ENCODE data around the gene XIRP2. TPM values are rescaled to one million over a fixed set of nuclear protein-coding genes. Genes with fewer than 3 reads are reported as not detected.

Gene XIRP2
- total and polyA plus RNA-seq, 10 of the 15 experiments (the other 5 are each of a cell fraction or from before 2014, with no cell fraction given) = 0.03 TPM; not detected in 9

- TF ChIP-seq BHLHE40 (IDR thresholded peaks at IDR 0.05; ENCODE audit: borderline replicate concordance in 1 of 2, low read depth in 2 of 2, low read length in 1 of 2) (no peak), SUZ12 (IDR thresholded peaks at IDR 0.05; ENCODE audit: unreplicated experiment) (no peak), CBX5 (IDR thresholded peaks at IDR 0.05; ENCODE audit: low read depth) (no peak), NFYB (IDR thresholded peaks at IDR 0.05; ENCODE audit: insufficient read depth, low read depth, low read length) (no peak), RAD21 (IDR thresholded peaks at IDR 0.05; ENCODE audit: insufficient read depth, low read depth, low read length) (no peak), ZNF207 (IDR thresholded peaks at IDR 0.05; ENCODE audit: borderline replicate concordance) (no peak), MEF2A (IDR thresholded peaks at IDR 0.05; ENCODE audit: insufficient read depth, low read depth, low read length) (no peak), RCOR1 (conservative IDR thresholded peaks at IDR 0.05; ENCODE audit: low read depth, low read length) (no peak), BACH1 (IDR thresholded peaks at IDR 0.05; ENCODE audit: borderline replicate concordance) (no peak), SMC3 (IDR thresholded peaks at IDR 0.05; ENCODE audit: borderline replicate concordance, low read length) (no peak), USF1 (IDR thresholded peaks at IDR 0.05; ENCODE audit: borderline replicate concordance, extremely low read length, insufficient read depth, low read depth, low read length) (no peak), HDAC2 (IDR thresholded peaks at IDR 0.05) (no peak)
These were observed 72.5 kb downstream of the XIRP2 start (continued) for GRCh38 chr2:166960702-166961270.

- no peak overlapping the region for H3K9ac ChIP-seq (ENCODE audit: control insufficient read depth, insufficient read depth, low read length)
- 78% methylated on average over 1 of the region's 1 CpG for WGBS (ENCODE audit: insufficient coverage, insufficient replicate concordance, low lambda C conversion rate, missing lambda C conversion rate)
- RAD21 ChIA-PET (ENCODE audit: unreplicated experiment) = no interaction called here
- no peak overlapping the region for H3K27ac ChIP-seq (ENCODE audit: control insufficient read depth, insufficient read depth)
- no peak for ATAC-seq
- no peak overlapping the region for H3K4me2 ChIP-seq (ENCODE audit: control insufficient read depth, insufficient read depth)
- no peaks in the 10 kb centered on the region for H3K27me3 ChIP-seq (replicated peaks in 1 of 2; ENCODE audit: control insufficient read depth in 2 of 2, insufficient read depth in 2 of 2, low read length in 1 of 2)
- no peaks in the 10 kb centered on the region for H3K36me3 ChIP-seq (ENCODE audit: control insufficient read depth in 2 of 2, insufficient read depth in 2 of 2, low read length in 1 of 2)
- SMC1A ChIA-PET (ENCODE audit: uncharacterized antibody, unreplicated experiment) = interaction anchor here (0.6 to 1.0 kb wide), 2 partner anchors 11 to 238 kb away, joined by 3 read pairs; no protein-coding TSS in a partner anchor
- H2AFZ ChIP-seq (ENCODE audit: control insufficient read depth, low read depth, low read length) = no peak overlapping the region
- in situ Hi-C loops (cut with MboI) (no loop called here), intact Hi-C loops (cut with micrococcal nuclease; ENCODE audit: unreplicated experiment) (no loop called here)
- H4K20me1 ChIP-seq (ENCODE audit: control insufficient read depth, insufficient read depth) = no peaks in the 10 kb centered on the region
- POLR2A ChIA-PET = no interaction called here
- no TSS peak for BruUV-seq (replicated peaks)
- FAIRE-seq = no peak
- no peak for DNase-seq (ENCODE audit: low read depth, low spot score)
- no peaks in the 10 kb centered on the region for H3K9me3 ChIP-seq (replicated peaks; ENCODE audit: control insufficient read depth, insufficient read depth, low read length)
- no peak overlapping the region for H3K4me3 ChIP-seq
- no peaks in the 10 kb centered on the region for H3K79me2 ChIP-seq (ENCODE audit: control insufficient read depth, insufficient read depth, low read length)
- H3K4me1 ChIP-seq (ENCODE audit: control insufficient read depth, insufficient read depth, low read length) = no peaks in the 10 kb centered on the region
- CTCF ChIA-PET = no interaction called here
- no peak for TF ChIP-seq DPF2 (IDR thresholded peaks at IDR 0.05)
- TF ChIP-seq MTA2 (IDR thresholded peaks at IDR 0.05; ENCODE audit: low read depth) = no peak
- TF ChIP-seq SUZ12 (IDR thresholded peaks at IDR 0.05; ENCODE audit: unreplicated experiment) = no peak
- no peak for TF ChIP-seq ATF7 (IDR thresholded peaks at IDR 0.05; ENCODE audit: low read depth)
- no peak for TF ChIP-seq HCFC1 (IDR thresholded peaks at IDR 0.05; ENCODE audit: low read length)
- TF ChIP-seq ATF3 (IDR thresholded peaks at IDR 0.05; ENCODE audit: borderline replicate concordance, extremely low read depth, low read depth, low read length) = no peak
- TF ChIP-seq RUNX3 (IDR thresholded peaks at IDR 0.05; ENCODE audit: low read length) = no peak
- TF ChIP-seq RB1 (IDR thresholded peaks at IDR 0.05; ENCODE audit: borderline replicate concordance) = no peak
- no peak for TF ChIP-seq GABPA (IDR thresholded peaks at IDR 0.05; ENCODE audit: low read depth)
- TF ChIP-seq REST (IDR thresholded peaks at IDR 0.05; ENCODE audit: low read depth, low read length) = no peak
These were observed 73.7 kb downstream of the XIRP2 start for GRCh38 chr2:166961933-166962332.
